Measurements from ENCODE around the gene WWOX. TPM values are rescaled to one million over a fixed set of nuclear protein-coding genes. Genes with fewer than 3 reads are reported as not detected.

WWOX gene
- total RNA-seq, 4 donors from 2014 or later: 76.8 to 102 (median 83.6) TPM

DNA sequence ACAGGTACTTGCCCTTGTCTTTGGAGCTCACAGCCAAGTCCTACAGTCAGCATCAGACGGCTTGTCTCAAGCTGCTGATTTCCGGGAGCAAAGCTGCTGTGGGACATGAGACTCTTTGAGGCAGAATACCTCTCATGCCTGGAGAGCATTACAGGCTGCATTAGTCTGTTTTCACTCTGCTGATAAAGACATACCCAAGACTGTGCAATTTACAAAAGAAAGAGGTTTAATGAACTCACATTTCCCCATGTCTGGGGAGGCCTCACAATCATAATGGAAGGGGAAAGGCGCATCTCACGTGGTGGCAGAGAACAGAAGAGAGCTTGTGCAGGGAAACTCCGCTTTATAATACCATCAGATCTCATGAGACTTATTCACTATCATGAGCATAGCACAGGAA lies 661.2 kb downstream of the WWOX start:
- H3K4me3 ChIP-seq: no peak overlapping the region
- no peaks in the 10 kb centered on the region for H3K36me3 ChIP-seq
- DNase-seq (ENCODE audit: low spot score in 2 of 2): no peak
- H3K4me1 ChIP-seq: peaks cover 0 to 4% (median 0%) of the 10 kb centered on the region in 4 donors
- 91 to 97% methylated on average over 5 of the region's 5 CpGs for WGBS, 2 donors
- TF ChIP-seq, protein P1, sequence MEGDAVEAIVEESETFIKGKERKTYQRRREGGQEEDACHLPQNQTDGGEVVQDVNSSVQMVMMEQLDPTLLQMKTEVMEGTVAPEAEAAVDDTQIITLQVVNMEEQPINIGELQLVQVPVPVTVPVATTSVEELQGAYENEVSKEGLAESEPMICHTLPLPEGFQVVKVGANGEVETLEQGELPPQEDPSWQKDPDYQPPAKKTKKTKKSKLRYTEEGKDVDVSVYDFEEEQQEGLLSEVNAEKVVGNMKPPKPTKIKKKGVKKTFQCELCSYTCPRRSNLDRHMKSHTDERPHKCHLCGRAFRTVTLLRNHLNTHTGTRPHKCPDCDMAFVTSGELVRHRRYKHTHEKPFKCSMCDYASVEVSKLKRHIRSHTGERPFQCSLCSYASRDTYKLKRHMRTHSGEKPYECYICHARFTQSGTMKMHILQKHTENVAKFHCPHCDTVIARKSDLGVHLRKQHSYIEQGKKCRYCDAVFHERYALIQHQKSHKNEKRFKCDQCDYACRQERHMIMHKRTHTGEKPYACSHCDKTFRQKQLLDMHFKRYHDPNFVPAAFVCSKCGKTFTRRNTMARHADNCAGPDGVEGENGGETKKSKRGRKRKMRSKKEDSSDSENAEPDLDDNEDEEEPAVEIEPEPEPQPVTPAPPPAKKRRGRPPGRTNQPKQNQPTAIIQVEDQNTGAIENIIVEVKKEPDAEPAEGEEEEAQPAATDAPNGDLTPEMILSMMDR (IDR thresholded peaks at IDR 0.05): no peak
- TF ChIP-seq POLR2A (IDR thresholded peaks at IDR 0.05) (no peak), EP300 (IDR thresholded peaks at IDR 0.05) (no peak)
- no peak overlapping the region for H3K27ac ChIP-seq
- no peaks in the 10 kb centered on the region for H3K27me3 ChIP-seq
- no peaks in the 10 kb centered on the region for H3K9me3 ChIP-seq

GRCh38 chr16:78761427-78761826 lies 662.0 kb downstream of the WWOX start:
- Histone ChIP-seq H3K9me3 (no peaks in the 10 kb centered on the region), H3K4me3 (no peak overlapping the region), H3K36me3 (no peaks in the 10 kb centered on the region), H3K4me1 (peaks cover 0 to 4% (median 0%) of the 10 kb centered on the region in 4 donors), H3K27me3 (no peaks in the 10 kb centered on the region), H3K27ac (no peak overlapping the region)
- WGBS, 2 donors: 56 to 78% methylated on average over 5 of the region's 5 CpGs
- DNase-seq (ENCODE audit: low spot score in 2 of 2): no peak
- no peak for TF ChIP-seq EP300 (IDR thresholded peaks at IDR 0.05)
- no peak for TF ChIP-seq POLR2A (IDR thresholded peaks at IDR 0.05)
- TF ChIP-seq, protein P1 (IDR thresholded peaks at IDR 0.05): no peak

- WGBS, 2 donors: 70 to 76% methylated on average over 6 of the region's 6 CpGs
- Histone ChIP-seq H3K27ac (no peak overlapping the region), H3K4me3 (no peak overlapping the region), H3K9me3 (no peaks in the 10 kb centered on the region), H3K36me3 (no peaks in the 10 kb centered on the region), H3K4me1 (peaks cover 0 to 4% (median 0%) of the 10 kb centered on the region in 4 donors), H3K27me3 (no peaks in the 10 kb centered on the region)
- TF ChIP-seq EP300 (IDR thresholded peaks at IDR 0.05) (no peak), POLR2A (IDR thresholded peaks at IDR 0.05) (no peak)
- TF ChIP-seq, protein P1 (IDR thresholded peaks at IDR 0.05): no peak
- no peak for DNase-seq (ENCODE audit: low spot score in 2 of 2)
These were observed 662.8 kb downstream of the WWOX start for GRCh38 chr16:78762222-78762621.

DNA sequence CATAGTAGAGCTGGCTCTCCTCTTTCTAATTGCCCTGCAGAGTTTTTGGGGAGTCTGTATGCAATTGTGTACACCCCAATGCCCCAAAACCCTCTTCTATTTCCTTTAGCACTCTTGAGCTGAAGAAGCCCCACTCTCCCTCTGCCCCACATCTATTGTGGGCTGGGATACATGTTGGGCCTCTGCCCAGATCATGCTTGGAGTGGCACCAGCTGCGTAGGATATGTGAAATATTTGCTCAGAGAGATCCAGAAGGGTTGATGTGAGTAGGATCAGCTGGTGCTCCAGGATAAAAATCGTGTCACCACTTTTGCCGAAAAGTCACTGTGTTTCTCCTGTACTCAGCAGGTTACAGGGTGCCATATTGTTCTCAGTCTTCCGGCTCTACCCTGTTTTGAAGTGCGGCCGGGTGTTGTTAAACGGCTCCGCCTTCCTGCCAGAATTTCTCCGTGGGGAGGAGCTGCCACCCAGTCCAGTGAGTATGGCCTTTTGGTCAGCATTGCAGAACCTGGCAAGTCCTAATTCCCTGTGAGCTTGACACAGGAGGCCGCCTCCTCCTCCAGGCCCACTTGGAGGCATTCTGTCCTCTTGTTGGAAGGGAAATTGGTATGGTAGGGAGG lies 664.5 kb downstream of the WWOX start:
- no peaks in the 10 kb centered on the region for H3K36me3 ChIP-seq
- H3K9me3 ChIP-seq: no peaks in the 10 kb centered on the region
- no peak overlapping the region for H3K4me3 ChIP-seq
- H3K4me1 ChIP-seq: peaks cover 0 to 4% (median 0%) of the 10 kb centered on the region in 4 donors
- H3K27ac ChIP-seq: no peak overlapping the region
- TF ChIP-seq POLR2A (IDR thresholded peaks at IDR 0.05) (no peak), EP300 (IDR thresholded peaks at IDR 0.05) (no peak)
- TF ChIP-seq, protein P1 (IDR thresholded peaks at IDR 0.05): no peak
- DNase-seq (ENCODE audit: low spot score in 2 of 2): no peak
- H3K27me3 ChIP-seq: no peaks in the 10 kb centered on the region
- WGBS, 2 donors: 72 to 80% methylated on average over 10 of the region's 10 CpGs

GRCh38 chr16:78764478-78764877 lies 665.0 kb downstream of the WWOX start:
- Histone ChIP-seq H3K4me1 (peaks cover 0 to 4% (median 0%) of the 10 kb centered on the region in 4 donors), H3K27me3 (no peaks in the 10 kb centered on the region), H3K27ac (no peak overlapping the region), H3K9me3 (no peaks in the 10 kb centered on the region), H3K4me3 (no peak overlapping the region), H3K36me3 (no peaks in the 10 kb centered on the region)
- DNase-seq (ENCODE audit: low spot score in 2 of 2): no peak
- 93 to 98% methylated on average over 4 of the region's 4 CpGs for WGBS, 2 donors
- TF ChIP-seq, protein P1 (IDR thresholded peaks at IDR 0.05): no peak
- TF ChIP-seq POLR2A (IDR thresholded peaks at IDR 0.05) (no peak), EP300 (IDR thresholded peaks at IDR 0.05) (no peak)
